ENCODE data around the gene CORT.
"Not testable (repeated sequence)": the region's sequence is repeated elsewhere in the genome, so short reads cannot be mapped to it uniquely, and the experiment has no call there.

The CORT gene

DNA sequence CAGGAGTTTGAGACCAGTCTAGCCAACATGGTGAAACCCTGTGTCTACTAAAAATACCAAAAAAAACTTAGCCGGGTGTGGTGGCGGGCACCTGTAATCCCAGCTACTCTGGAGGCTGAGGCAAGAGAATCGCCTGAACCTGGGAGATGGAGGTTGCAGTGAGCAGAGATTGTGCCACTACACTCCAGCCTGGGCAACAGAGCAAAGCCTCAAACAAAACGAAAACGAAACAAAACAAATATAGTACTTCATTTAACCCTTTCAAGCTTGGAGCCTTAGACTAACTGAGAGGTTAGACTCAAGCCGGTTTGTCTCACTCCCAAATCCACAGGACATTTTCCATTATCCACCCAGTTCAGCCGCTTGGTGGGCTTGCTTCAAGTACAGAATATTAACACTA, 7.6 kb downstream of the CORT start:
- H3K27ac ChIP-seq (ENCODE audit: low read depth, low read length); H3K9ac ChIP-seq (ENCODE audit: low read length); H3K4me1 ChIP-seq (ENCODE audit: control insufficient read depth, insufficient read depth, low read length); H3K9me3 ChIP-seq (ENCODE audit: control insufficient read depth, insufficient read depth, low read depth, low read length); H3K27me3 ChIP-seq (ENCODE audit: control insufficient read depth, insufficient read depth, low read length); H3K4me3 ChIP-seq (ENCODE audit: low read depth, low read length): not testable (repeated sequence)
- peaks cover 41% of the 10 kb centered on the region for H3K36me3 ChIP-seq (ENCODE audit: control insufficient read depth, insufficient read depth, low read length)

DNA sequence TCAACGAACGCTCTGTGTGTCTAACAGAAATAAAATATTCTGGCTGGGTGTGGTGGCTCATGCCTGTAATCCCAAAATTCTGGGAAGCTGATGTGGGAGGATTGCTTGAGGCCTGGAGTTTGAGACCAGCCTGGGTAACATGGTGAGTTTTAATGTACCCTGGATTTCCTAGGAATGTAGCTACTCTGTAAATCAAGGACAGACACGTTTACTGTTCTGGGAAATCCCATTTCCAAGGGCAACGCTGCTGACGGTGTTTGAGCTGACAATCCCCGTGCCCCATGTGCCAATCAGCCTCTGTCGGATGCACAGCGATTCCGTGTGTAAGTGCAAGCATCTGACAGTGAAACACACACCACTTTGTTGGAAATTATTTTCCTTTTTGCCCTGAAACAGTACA, 8.0 kb downstream of the CORT start:
- Histone ChIP-seq H3K36me3 (ENCODE audit: control insufficient read depth, insufficient read depth, low read length) (peaks cover 45% of the 10 kb centered on the region), H3K27ac (ENCODE audit: low read depth, low read length) (no peak overlapping the region)

DNA sequence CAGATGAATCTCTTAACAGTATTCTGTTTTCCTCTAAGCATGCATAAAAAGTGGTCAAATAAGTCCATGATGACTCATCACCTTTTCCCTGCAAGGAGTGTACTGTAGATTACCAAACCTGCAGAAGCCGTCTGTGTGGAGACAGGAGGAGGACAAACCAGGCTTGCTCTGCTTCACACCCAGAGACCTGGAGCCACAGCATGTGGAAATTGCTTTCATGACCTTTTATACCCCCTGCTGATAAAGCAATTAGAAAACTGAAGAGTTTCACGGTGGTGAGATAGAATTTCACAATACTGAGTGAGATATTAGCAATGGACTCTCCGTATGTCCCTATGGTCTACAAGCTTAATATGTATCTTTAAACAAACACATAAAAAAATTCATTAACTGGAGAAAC, 9.4 kb downstream of the CORT start:
- no peaks in the 10 kb centered on the region for H3K27me3 ChIP-seq (ENCODE audit: control insufficient read depth, insufficient read depth, low read length)
- peaks cover 55% of the 10 kb centered on the region for H3K36me3 ChIP-seq (ENCODE audit: control insufficient read depth, insufficient read depth, low read length)
- H3K4me1 ChIP-seq (ENCODE audit: control insufficient read depth, insufficient read depth, low read length), result no peaks in the 10 kb centered on the region
- no peak overlapping the region for H3K27ac ChIP-seq (ENCODE audit: low read depth, low read length)
- no peak overlapping the region for H3K9ac ChIP-seq (ENCODE audit: low read length)
- H3K9me3 ChIP-seq (ENCODE audit: control insufficient read depth, insufficient read depth, low read depth, low read length), result peaks cover 2% of the 10 kb centered on the region; the same call in 1 of the 2 replicates
- no peak overlapping the region for H3K4me3 ChIP-seq (ENCODE audit: low read depth, low read length)

More for the DNA sequence above, 8.0 kb downstream of the CORT start:
- H3K9me3 ChIP-seq (ENCODE audit: control insufficient read depth, insufficient read depth, low read depth, low read length), result peaks cover 2% of the 10 kb centered on the region; the same call in 1 of the 2 replicates
- no peak overlapping the region for H3K4me3 ChIP-seq (ENCODE audit: low read depth, low read length)
- H3K9ac ChIP-seq (ENCODE audit: low read length), result no peak overlapping the region
- H3K27me3 ChIP-seq (ENCODE audit: control insufficient read depth, insufficient read depth, low read length), result no peaks in the 10 kb centered on the region
- H3K4me1 ChIP-seq (ENCODE audit: control insufficient read depth, insufficient read depth, low read length), result no peaks in the 10 kb centered on the region

DNA sequence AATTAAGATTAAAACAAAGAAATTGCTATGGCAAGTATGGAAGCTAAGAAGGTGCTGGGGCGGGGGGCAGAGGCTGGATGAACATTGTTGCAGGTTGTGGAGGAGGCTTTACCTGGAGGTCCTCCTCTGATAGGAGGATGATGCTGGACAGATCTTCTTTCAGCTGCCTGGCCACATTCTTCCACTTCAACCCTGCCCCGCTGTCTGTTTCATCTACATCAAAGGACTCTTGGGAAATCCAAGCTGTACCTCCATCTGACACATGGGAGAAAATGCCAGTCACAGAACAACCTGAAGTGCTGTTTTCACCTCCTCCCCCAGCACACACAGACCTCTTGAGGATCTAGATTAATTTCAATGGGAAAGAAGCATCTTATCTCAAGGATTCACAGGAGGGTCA, 17.2 kb downstream of the CORT start:
- Histone ChIP-seq H3K36me3 (ENCODE audit: control insufficient read depth, insufficient read depth, low read length) (peaks cover 76% of the 10 kb centered on the region), H3K4me1 (ENCODE audit: control insufficient read depth, insufficient read depth, low read length) (0 out of 2 replicates have a peak, but pooled peaks cover 3% of the 10 kb centered on the region), H3K4me3 (ENCODE audit: low read depth, low read length) (no peak overlapping the region)

DNA sequence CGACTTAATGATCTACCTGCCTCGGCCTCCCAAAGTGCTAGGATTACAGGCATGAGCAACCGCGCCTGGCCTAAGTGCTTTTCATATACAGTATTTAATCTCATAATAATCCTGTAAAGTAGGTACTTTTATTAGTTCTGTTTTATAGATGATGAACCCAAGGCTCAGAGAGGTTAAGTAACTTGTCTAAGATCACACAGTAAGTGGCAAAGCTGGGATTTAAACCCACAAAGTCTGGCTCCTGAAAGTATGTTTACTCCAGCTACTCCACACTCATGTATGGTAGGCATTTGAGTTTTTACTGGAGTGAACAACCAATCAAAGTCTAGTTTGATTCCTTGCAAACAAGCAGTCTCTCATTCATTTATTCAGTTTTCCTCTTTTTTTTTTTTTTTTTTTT, 20.2 kb downstream of the CORT start:
- Histone ChIP-seq H3K36me3 (ENCODE audit: control insufficient read depth, insufficient read depth, low read length) (peaks cover 50% of the 10 kb centered on the region), H3K27ac (ENCODE audit: low read depth, low read length) (no peak overlapping the region), H3K9ac (ENCODE audit: low read length) (no peak overlapping the region), H3K27me3 (ENCODE audit: control insufficient read depth, insufficient read depth, low read length) (no peaks in the 10 kb centered on the region), H3K9me3 (ENCODE audit: control insufficient read depth, insufficient read depth, low read depth, low read length) (no peaks in the 10 kb centered on the region), H3K4me3 (ENCODE audit: low read depth, low read length) (no peak overlapping the region), H3K4me1 (ENCODE audit: control insufficient read depth, insufficient read depth, low read length) (0 out of 2 replicates have a peak, but pooled peaks cover 6% of the 10 kb centered on the region)

More for the DNA sequence above, 17.2 kb downstream of the CORT start:
- no peaks in the 10 kb centered on the region for H3K9me3 ChIP-seq (ENCODE audit: control insufficient read depth, insufficient read depth, low read depth, low read length)
- no peak overlapping the region for H3K27ac ChIP-seq (ENCODE audit: low read depth, low read length)
- no peaks in the 10 kb centered on the region for H3K27me3 ChIP-seq (ENCODE audit: control insufficient read depth, insufficient read depth, low read length)
- H3K9ac ChIP-seq (ENCODE audit: low read length), result no peak overlapping the region

DNA sequence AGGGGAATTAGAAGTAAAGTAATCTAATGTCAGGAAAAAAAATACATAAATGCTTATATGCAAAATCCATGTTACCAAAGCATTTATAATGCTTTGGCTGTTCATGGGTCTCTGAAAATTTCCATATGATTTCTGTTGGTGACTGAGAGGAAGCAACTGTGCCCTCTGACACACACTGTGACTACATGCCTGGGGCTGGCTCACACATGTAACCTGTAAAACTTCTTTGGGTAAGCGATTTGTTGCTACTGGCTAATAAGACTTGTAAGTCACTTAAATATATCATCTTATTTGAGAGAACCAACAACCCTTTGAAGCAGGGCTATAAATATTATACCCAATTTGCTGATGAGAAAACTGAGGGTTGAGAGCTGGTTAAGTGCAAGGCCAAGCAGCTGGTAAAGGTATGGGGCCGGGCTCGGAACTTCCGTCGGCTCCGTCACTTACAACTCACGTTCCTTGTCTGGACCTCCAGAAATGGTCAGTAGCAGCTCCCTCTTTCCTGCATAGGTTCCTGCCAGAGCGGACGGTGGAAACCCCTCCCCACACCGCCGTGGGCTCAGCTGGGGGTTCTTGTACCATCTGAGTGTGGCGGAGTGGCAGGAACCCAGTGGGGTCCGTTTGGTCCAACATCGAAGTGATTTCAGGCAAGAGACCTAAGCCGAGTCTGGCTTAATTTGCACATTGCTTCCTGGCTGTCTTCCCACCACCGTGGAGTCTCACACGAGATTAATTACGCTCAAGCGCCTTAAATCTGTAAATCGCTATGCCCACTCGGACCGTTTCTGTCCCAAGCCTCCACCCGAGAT, 21.8 kb downstream of the CORT start:
- H3K27me3 ChIP-seq (ENCODE audit: control insufficient read depth, insufficient read depth, low read length), result no peaks in the 10 kb centered on the region
- H3K27ac ChIP-seq (ENCODE audit: low read depth, low read length), result peak overlapping the region; percentile 11; the same call in 1 of the 2 replicates
- peak overlapping the region; percentile 87 for H3K4me3 ChIP-seq (ENCODE audit: low read depth, low read length)
- peaks cover 34% of the 10 kb centered on the region for H3K36me3 ChIP-seq (ENCODE audit: control insufficient read depth, insufficient read depth, low read length)
- H3K9me3 ChIP-seq (ENCODE audit: control insufficient read depth, insufficient read depth, low read depth, low read length), result no peaks in the 10 kb centered on the region
- H3K4me1 ChIP-seq (ENCODE audit: control insufficient read depth, insufficient read depth, low read length), result peaks cover 13% of the 10 kb centered on the region; the same call in 1 of the 2 replicates
- peak overlapping the region; percentile 85 for H3K9ac ChIP-seq (ENCODE audit: low read length)

DNA sequence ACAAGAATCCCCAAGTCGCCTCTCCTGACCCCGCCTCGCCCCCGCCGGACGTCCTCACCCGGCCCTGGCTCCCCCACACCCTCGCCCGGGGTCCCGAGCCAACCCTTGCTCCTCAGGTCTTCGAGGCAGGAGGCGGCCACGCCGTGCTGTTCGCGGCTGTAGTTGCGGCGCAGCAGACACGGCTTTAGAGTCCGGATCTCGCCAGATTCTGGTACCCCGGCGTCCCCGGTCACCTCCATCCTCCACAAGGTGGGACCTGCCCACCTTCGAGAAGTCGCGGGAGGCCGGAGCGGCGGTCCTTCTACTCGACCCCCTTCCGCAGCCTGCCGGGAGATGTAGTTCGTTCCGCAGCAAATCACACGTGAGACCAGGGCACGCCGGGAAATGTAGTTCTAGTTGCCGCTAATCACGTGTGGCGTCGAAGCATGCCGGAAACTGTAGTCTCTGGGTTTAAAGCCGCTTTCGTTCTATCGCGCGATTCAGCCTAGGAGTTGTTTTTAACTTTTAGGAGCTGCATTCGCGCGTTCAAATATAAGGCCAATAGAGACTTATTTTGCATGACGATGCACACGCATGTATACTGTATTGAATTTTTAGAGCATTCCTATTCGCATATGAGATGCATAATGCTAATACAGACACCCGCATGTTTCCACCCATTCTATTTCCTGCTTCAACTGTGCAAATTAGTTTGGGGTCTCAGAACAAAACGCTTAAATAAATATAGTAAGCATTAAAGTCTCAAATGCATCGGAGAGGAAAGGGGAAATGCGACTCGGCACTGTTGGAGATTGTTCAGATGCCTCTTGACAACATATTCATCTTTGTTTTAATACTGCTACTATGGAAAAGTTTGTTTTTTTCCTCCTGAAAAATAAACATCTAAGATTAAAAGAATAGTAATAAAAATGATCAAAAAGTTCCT, 22.7 kb downstream of the CORT start, which contains the start of gene DFFA:
TSS of gene DFFA (minus strand) at position 310 of the 925 bp plus-strand sequence. CDS start at position 239, 71 bp downstream.
- Histone ChIP-seq H3K4me1 (ENCODE audit: control insufficient read depth, insufficient read depth, low read length) (peaks cover 13% of the 10 kb centered on the region; the same call in 1 of the 2 replicates), H3K4me3 (ENCODE audit: low read depth, low read length) (peak within 1 kb of the TSS; percentile 87), H3K36me3 (ENCODE audit: control insufficient read depth, insufficient read depth, low read length) (peaks cover 26% of the 10 kb centered on the region), H3K27ac (ENCODE audit: low read depth, low read length) (peak within 1 kb of the TSS; percentile 11; the same call in 1 of the 2 replicates), H3K9me3 (ENCODE audit: control insufficient read depth, insufficient read depth, low read depth, low read length) (no peaks in the 10 kb centered on the region), H3K9ac (ENCODE audit: low read length) (peak within 1 kb of the TSS; percentile 85), H3K27me3 (ENCODE audit: control insufficient read depth, insufficient read depth, low read length) (no peaks in the 10 kb centered on the region)

DNA sequence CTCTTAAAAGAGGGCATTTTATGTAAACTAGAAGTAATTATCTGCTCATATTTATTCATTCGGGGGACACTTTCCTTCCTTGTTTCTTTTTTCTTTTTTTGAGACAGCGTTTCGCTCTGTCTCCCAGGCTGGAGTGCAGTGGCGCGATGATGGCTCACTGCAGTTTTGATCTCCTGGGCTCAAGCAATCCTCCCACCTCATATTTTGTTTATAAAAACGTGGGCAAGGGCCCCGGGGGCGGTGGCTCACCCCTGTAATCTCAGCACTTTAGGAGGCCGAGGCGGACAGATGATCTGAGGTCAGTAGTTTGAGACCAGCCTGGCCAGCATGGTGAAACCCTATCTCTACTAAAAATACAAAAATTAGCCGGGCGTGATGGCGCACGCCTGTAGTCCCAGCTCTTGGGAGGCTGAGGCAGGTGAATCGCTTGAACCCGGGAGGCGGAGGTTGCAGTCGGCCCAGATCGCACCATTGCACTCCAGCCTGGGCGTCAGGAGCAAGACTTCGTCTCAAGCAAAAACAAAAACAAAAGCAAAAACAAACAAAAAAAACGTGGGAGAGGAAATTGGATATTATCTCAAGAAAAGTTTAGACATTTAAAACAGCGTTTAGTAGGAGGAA, 23.4 kb downstream of the CORT start:
- H3K9me3 ChIP-seq (ENCODE audit: control insufficient read depth, insufficient read depth, low read depth, low read length), result no peaks in the 10 kb centered on the region
- H3K27ac ChIP-seq (ENCODE audit: low read depth, low read length), result no peak overlapping the region
- peaks cover 13% of the 10 kb centered on the region; the same call in 1 of the 2 replicates for H3K4me1 ChIP-seq (ENCODE audit: control insufficient read depth, insufficient read depth, low read length)
- H3K36me3 ChIP-seq (ENCODE audit: control insufficient read depth, insufficient read depth, low read length), result peaks cover 18% of the 10 kb centered on the region
- no peak overlapping the region for H3K9ac ChIP-seq (ENCODE audit: low read length)
- no peaks in the 10 kb centered on the region for H3K27me3 ChIP-seq (ENCODE audit: control insufficient read depth, insufficient read depth, low read length)
- 0 out of 2 replicates have a peak overlapping the region, but pooled peaks have one; percentile 87 for H3K4me3 ChIP-seq (ENCODE audit: low read depth, low read length)

DNA sequence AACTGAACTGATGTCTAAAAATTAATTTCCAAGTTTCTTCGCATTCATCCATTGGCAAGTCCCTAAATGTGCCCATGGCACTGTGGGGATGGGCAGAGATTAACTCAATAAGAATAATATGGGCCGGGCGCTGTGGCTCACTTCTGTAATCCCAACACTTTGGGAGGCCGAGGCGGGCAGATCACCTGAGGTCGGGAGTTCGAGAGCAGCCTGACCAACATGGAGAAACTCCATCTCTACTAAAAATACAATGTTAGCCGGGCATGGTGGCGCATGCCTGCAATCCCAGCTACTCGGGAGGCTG, 24.4 kb downstream of the CORT start:
- not testable (repeated sequence) for H3K9me3 ChIP-seq (ENCODE audit: control insufficient read depth, insufficient read depth, low read depth, low read length); H3K36me3 ChIP-seq (ENCODE audit: control insufficient read depth, insufficient read depth, low read length); H3K27ac ChIP-seq (ENCODE audit: low read depth, low read length); H3K27me3 ChIP-seq (ENCODE audit: control insufficient read depth, insufficient read depth, low read length); H3K9ac ChIP-seq (ENCODE audit: low read length)
- peak overlapping the region; percentile 83; the same call in 1 of the 2 replicates for H3K4me3 ChIP-seq (ENCODE audit: low read depth, low read length)
- H3K4me1 ChIP-seq (ENCODE audit: control insufficient read depth, insufficient read depth, low read length), result peaks cover 13% of the 10 kb centered on the region; the same call in 1 of the 2 replicates

DNA sequence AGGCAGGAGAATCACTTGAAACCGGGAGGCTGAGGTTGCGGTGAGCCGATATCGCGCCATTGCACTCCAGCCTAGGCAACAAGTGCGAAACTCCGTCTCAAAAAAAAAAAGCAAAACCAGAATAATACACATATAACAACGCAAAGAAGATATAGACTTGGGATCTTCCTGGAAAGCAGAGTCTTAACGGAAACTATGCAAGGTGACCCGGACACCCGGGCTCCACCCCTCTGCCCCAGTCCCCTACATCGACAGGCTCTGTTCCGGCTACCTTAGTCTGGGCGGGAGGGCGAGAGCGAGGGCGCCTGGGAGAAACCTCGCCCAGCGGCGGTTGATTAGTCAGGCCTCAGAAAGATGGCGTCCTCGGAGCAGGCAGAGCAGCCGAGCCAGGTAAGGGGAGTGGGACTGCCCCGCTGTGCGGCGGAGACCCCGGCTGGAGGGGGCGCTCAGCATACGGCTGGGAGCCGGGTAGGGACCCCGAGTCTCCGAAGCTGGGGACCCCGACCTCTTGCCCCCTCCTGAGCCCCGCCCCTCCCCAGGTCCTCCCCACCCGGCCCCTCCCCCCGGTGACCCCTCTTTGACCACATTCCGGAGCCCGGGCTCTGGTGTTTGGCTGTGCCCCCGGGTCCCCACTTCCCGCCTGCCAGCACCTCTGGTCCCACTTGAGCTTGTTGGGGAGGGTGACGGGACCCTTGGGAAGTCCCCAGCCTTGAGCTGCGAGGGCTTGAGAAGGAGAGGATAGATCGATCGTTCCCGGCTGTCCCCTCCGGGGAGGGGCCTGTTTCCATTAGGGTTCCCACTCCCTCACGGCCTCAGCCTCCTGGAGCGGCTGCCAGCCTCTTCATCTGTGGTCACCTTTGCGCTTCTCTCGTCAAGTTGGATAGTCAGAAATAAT, 25.0 kb downstream of the CORT start, which contains the start of gene PEX14:
TSS of gene PEX14 (plus strand) at position 338 of the 895 bp plus-strand sequence. CDS start at position 355, 17 bp downstream.
- H3K27ac ChIP-seq (ENCODE audit: low read depth, low read length), result peak within 1 kb of the TSS; percentile 49; the same call in 1 of the 2 replicates
- H3K4me1 ChIP-seq (ENCODE audit: control insufficient read depth, insufficient read depth, low read length), result peaks cover 13% of the 10 kb centered on the region; the same call in 1 of the 2 replicates
- H3K27me3 ChIP-seq (ENCODE audit: control insufficient read depth, insufficient read depth, low read length), result no peaks in the 10 kb centered on the region
- H3K9me3 ChIP-seq (ENCODE audit: control insufficient read depth, insufficient read depth, low read depth, low read length), result no peaks in the 10 kb centered on the region
- peak within 1 kb of the TSS; percentile 81 for H3K9ac ChIP-seq (ENCODE audit: low read length)
- H3K36me3 ChIP-seq (ENCODE audit: control insufficient read depth, insufficient read depth, low read length), result peaks cover 7% of the 10 kb centered on the region
- H3K4me3 ChIP-seq (ENCODE audit: low read depth, low read length), result peak within 1 kb of the TSS; percentile 83

Measured in HUES6 (cell line).